Raji (cell line): ENCODE data around the gene CFD.

Experiments used
- POLR2A ChIP-seq: IDR thresholded peaks from 2 replicates; pipeline ENCODE4 v1.6.1; 2011; ENCODE audit warnings: low read depth, low read length, control low read depth; ENCODE audit not compliant: insufficient read depth

Gene CFD

DNA sequence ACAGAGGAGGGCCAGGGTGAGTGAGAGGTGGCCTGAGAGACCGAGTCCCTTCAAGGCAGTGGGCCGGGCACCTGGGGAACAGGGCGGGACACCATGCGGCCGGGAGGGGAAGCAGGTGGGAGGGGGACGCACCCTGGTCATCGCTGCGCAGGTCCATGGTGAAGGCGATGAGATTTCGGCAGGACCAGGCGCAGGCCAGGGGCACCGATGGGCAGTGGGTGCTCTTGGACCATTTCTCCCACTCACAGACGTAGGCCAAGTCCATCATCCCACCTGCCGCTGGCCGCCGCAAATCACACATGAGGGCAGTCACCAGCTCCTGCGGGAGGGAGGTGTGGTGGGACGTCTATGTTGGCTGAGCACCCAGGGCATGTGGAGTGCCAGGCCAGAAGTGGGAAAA, 31.4 kb downstream of the CFD start:
- no peak for TF ChIP-seq POLR2A

DNA sequence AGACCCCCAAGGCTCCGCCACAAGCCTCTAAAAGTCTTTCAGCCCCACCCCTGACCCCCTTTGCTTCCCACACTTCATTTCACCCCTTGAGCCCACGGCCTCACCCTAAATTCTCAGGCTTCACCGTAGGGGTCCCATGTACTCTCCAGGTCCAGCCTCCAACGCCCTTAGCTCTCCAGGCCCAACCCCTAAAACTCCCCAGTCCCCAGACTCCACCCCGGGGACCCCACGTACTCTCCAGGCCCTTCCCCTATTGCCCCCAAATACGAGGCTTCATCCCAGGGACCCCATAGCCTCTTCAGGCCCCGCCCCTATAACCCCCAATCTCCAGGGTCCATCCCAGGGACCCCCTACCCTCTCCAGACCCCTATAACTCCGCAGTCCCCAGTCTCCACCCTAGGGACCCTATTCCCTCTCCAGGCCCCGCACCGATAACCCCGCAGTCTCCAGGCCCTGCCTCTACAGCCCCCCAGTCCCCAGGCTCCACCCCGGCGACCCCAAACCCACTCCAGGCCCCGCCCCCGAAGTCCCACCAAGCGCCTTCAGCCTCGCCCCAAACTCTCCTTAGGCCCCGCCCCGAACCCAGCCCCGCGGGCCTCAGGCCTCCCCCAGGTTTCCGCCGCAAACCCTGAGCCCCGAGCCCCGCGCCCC, 32.9 kb downstream of the CFD start:
- TF ChIP-seq POLR2A = no peak

DNA sequence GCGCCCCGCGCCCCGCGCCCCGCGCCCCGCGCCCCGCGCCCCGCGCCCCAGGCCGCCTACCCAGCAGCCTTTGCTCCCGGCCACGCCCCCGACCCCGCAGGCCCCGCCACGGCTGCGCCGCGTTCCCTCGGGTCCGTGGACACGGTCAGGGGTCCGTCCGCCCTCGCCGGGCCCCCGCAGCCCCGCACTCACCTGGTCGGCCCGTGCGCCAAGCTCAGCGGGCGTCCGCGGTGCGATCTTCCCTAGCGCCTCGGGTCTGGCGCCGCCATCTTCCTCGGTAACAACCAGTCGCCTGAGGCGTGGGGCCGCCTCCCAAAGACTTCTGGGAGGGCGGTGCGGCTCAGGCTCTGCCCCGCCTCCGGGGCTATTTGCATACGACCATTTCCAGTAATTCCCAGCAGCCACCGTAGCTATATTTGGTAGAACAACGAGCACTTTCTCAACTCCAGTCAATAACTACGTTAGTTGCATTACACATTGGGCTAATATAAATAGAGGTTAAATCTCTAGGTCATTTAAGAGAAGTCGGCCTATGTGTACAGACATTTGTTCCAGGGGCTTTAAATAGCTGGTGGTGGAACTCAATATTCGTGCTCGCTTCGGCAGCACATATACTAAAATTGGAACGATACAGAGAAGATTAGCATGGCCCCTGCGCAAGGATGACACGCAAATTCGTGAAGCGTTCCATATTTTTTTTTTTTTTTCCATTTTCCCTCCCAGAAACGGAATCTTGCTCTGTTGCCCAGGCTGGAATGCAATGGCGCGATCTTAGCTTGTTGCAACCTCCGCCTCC, 33.6 kb downstream of the CFD start, which contains the start of the genes MED16 and RNU6-9:
TSS of gene MED16 (minus strand) at position 294 of the 796 bp plus-strand sequence. CDS start 2,056 bp downstream, outside the sequence.
TSS of gene RNU6-9 (plus strand) at position 591 of the 796 bp plus-strand sequence.
- TF ChIP-seq POLR2A = peak; percentile 82

DNA sequence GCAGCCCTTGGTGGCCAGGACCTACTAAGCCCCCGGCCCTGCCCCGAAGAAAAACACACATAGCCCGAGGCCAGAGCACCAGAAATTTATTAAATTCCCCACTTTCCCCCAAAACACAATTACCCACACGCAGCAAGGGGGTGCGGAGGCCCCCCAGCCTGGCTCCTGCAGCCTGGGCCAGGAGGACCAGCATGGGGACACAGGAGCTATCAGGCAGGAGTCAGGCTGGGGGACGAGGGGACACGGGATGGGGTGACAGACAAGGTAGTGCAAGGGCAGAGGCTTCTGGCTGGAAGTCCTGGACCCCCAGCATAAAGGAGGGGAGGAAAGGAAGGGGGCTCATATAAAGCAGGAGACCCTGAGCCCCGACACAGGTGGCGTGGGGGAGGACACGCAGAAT, 37.0 kb downstream of the CFD start:
- TF ChIP-seq POLR2A = no peak

DNA sequence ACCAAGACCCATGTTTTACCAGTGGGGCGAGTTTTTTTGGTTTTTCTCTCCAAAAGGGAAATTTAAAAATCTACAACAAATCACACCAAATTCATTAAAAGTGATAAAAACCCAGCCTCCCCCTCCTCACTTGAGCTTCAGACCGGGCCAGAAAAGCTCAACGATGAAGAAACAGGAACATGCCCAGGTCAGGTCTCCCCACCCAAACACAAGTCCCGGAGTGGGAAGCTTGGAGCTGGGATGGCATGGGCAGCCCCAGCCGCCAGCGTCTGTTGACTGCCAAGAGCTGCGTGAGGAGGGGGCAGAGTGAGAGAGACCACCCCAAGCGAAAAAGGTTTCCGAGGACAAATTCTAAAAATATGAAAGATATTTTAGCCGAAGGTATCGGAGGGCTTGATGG, 37.5 kb downstream of the CFD start:
- TF ChIP-seq POLR2A = no peak

DNA sequence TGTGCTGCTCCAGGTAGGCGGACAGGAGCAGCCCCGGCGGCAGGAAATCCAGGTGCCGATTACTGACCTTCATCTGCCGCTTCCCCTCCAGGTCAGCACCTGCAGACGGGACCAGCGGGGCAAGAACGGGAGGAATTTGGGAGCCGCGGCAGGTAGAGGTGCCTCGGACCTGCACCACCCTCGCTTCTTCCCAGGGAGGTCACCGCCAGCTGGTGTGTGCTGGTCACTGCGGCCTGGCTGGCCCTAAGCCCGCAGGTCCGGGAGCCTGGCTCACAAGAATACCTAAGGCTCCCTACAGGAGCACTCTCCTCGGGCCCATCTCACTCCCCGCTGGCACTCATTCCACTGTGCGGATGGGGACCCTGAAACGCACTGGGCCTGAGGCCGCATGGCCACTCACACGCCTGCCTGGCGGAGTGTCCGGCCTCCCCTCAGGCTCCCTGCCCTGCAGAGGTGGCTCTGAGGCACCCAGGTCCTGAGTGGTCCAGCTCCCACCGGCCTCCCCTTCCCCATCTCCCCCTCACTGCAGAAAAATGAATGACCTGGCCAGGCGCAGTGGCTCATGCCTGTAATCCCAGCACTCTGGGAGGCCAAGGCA, 38.1 kb downstream of the CFD start:
- TF ChIP-seq POLR2A = no peak

DNA sequence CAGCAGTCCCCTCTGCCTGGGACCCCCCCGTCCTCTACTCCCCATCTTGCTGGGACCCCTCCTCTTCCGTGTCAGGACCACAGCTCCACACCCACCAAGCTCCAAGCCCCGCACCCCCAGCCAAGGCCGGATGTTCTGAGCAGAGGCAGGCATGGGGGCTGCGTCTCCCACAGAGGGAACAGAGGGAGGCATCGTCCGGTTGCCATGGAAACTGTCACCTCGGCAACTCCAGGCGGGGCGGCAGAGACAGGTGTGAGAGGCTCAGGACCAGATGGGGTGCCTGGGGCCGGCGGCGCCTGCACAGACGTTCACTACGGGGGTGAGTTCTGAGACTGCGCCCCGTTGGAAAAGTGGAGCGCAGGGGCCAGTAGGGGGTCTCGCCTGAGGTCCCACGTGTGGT, 39.2 kb downstream of the CFD start:
- no peak for TF ChIP-seq POLR2A

DNA sequence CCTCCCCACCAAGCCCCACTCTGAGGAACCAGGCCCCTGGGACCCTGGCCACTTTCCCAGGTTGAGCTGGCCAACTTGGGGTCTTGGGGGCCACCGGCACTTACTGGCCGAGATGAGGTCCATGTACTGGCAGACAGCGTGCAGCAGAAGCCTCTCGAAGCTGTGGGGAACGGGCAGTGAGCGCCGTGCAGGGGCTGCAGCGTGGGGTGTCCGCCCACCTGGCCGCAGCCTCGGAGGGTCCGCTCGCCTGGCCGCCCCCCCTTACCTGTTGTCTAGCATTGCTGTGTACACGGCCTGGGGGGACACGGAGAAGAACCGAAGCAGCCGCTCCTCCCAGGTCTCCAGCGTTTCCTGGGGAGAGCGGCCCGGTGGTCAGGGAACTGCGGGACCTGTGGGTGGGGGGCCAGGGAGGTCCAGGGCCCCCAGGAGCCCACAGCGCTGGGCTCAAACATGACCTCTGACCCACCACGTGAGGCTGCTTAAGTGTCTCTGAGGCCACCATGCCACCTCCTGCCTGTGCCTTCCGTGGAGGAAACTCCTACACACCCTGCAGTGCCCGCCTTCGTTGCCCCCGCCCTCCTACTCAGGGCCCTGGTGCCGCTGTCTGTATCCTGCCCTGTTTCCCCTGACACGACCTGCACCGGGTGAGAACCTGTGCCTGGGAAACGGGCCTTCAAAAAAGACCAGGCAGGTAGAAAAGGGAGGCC, 40.0 kb downstream of the CFD start:
- TF ChIP-seq POLR2A = no peak

DNA sequence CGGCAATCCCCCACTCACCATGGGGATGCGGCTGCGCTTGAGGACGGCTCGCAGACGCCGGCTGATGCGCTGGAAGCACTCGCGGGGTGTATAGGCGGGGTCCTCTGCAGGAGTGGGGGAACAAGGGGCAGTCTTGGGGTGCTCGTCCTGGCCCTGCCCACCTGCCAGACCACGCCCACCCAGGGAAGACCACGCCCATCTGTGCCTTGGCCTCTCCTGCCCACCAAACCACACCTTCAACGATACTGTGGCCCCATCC, 40.5 kb downstream of the CFD start:
- TF ChIP-seq POLR2A = no peak

DNA sequence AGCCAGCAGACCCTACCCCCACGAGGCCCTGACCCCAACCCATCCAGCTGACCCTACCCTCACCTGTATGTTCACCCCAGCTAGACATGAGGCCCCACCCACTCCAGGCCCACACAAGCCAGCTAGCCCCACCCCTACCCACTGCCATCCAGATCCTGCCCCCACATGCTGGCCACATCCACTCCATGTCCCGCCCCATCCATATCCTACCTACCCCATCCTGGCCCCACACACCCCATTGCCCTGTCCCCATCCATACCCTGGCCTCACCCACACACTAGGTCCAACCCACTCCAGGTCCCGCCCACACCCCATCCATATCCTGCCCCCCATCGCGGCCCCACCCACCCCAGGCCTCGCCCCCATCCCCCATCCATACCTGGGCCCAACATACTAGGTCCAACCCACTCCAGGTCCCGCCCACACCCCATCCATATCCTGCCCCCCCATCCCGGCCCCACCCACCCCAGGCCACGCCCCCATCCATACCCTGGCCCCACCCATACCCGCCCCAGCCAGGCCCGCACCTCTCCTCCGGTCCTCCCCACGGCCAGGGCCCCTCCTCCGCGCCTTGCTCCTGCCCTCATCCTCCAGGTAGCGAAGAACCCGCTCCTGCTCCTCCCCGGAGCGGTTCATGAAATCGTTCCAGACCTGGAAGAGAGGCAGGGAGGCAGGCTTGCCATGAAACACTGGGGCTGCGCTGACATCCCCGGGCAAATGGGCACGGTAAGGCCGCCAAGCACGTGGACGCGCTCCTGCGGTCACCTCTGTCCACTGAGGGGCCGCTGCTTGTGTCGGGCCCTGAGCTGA, 41.0 kb downstream of the CFD start:
- no peak for TF ChIP-seq POLR2A

DNA sequence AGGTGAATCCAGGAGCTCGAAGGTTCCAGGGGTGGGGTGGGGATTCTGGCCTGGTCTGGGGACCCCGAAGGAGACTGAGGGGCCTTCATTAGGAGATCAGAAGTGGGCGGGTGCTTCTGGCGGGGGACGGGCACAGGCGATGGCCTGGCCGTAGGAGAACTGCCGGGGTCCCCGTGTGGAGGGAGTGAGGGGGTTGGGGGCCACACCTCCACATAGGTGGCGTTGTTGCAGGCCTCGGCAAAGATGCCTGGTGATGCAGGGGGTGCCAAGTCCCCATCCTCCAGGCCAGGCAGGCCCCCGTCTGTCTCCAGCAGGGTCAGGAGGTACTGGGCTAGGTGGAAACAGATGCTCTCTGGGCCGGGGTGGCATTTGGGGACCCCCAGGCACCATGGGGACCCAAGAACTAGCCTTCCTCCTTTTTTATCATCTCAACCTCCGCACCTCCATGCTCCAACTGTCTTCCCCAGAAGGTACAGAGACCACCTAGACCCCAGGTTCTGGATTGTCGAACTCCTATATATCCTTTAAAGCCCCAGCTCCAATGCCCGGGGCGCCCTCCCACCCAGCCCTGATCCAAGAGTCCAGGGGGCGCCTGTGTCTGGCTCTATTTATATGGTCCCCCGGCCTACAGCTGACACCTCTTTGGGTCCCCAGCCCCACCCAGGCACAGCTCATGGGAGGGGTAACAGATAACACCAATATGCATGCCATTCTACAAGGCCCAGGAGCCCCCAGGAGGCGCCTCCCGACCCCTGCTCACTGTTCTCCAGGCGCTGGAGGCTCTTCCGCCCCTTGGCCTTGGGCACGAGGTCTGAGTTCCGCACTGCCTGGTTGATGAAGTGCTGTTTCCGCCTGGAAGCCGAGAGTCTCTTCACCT, 42.0 kb downstream of the CFD start:
- TF ChIP-seq POLR2A = no peak

DNA sequence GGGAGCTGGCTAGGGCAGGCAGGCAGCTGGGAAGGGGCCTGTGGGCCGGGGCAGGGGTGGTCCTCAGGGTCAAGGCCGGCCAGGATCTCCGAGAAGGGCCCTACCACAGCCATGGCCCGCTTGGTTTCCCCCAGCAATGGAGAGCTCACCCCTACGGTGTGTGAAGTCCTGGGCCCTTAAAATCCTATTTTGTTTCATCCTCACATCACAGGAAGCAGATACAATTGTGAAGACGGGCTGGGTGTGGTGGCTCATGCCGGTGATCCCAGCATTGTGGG, 42.6 kb downstream of the CFD start:
- no peak for TF ChIP-seq POLR2A

DNA sequence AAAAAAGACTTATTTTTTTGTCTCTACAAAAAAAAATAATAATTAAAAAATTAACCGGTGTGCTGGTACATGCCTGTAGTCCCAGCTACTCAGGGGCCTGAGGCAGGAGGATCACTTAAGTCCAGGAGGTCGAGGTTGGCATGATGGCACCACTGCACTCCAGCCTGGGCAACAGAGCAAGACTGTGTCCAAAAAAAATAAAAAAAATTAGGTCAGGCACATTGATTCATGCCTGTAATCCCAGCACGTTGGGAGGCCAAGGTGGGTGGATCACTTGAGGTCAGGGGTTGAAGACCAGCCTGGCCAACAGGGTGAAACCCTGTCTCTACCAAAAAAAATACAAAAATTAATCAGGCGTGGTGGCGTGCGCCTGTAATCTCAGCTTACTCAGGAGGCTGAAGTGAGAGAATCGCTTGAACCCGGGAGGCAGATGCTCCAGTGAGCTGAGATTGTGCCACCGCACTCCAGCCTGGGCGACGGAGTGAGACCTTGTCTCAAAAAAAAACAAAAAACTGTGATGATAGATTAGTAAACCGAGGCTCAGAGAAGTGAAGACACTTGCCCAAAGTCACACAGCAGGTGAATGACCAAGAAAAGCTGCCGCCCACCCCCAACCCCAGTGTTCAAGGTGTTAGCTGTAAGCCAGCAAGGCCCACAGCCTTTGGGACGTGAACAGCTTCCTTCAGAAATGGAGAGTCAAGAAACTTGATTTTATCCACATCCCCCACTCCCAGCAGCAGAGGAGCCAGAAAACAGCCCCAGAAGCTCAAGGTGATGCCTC, 43.2 kb downstream of the CFD start:
- no peak for TF ChIP-seq POLR2A
